ENCODE measurements around the gene MSANTD1.

DNA sequence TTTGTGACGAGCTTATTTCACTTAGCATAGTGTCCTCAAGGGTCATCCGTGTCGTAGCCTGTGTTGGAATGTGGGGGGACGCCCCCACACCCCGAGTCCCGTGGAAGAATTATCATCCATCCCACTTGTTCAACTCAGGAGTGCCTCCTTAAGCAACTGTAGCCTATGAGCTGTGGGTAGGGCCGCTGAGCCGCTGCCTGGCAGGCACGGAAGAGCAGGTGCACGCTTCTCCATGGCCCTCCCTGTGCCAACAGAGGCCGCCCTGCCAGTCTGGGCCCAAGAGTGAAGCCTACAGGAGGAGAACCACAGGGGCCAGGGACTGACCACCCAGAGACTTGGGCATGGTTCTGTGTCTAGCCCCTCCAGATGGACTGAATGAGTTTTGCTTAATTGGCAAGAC is 41.5 kb downstream of the MSANTD1 start:
- TF ChIP-seq CTCF (IDR thresholded peaks at IDR 0.05; ENCODE audit: poor library complexity, severe bottlenecking) (no peak), EP300 (conservative IDR thresholded peaks at IDR 0.05; ENCODE audit: poor library complexity, severe bottlenecking) (no peak), MXI1 (conservative IDR thresholded peaks at IDR 0.05; ENCODE audit: poor library complexity, severe bottlenecking) (no peak), EZH2 (IDR thresholded peaks at IDR 0.05; ENCODE audit: borderline replicate concordance, insufficient read depth, low read length, poor library complexity, severe bottlenecking) (no peak), TAF1 (IDR thresholded peaks at IDR 0.05; ENCODE audit: low read depth) (no peak), POLR2AphosphoS5 (IDR thresholded peaks at IDR 0.05) (no peak)
- TF ChIP-seq, protein P1, sequence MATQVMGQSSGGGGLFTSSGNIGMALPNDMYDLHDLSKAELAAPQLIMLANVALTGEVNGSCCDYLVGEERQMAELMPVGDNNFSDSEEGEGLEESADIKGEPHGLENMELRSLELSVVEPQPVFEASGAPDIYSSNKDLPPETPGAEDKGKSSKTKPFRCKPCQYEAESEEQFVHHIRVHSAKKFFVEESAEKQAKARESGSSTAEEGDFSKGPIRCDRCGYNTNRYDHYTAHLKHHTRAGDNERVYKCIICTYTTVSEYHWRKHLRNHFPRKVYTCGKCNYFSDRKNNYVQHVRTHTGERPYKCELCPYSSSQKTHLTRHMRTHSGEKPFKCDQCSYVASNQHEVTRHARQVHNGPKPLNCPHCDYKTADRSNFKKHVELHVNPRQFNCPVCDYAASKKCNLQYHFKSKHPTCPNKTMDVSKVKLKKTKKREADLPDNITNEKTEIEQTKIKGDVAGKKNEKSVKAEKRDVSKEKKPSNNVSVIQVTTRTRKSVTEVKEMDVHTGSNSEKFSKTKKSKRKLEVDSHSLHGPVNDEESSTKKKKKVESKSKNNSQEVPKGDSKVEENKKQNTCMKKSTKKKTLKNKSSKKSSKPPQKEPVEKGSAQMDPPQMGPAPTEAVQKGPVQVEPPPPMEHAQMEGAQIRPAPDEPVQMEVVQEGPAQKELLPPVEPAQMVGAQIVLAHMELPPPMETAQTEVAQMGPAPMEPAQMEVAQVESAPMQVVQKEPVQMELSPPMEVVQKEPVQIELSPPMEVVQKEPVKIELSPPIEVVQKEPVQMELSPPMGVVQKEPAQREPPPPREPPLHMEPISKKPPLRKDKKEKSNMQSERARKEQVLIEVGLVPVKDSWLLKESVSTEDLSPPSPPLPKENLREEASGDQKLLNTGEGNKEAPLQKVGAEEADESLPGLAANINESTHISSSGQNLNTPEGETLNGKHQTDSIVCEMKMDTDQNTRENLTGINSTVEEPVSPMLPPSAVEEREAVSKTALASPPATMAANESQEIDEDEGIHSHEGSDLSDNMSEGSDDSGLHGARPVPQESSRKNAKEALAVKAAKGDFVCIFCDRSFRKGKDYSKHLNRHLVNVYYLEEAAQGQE (IDR thresholded peaks at IDR 0.05; ENCODE audit: borderline replicate concordance), result no peak

Data from neural cell (in vitro differentiated cells).